Daoy (cell line): ENCODE measurements around the gene CHN2. TPM values are rescaled to one million over a fixed set of nuclear protein-coding genes. Genes with fewer than 3 reads are reported as not detected.
"Not testable (repeated sequence)": the region's sequence is repeated elsewhere in the genome, so short reads cannot be mapped to it uniquely, and the experiment has no call there.

ENCODE experiments used
- DNase-seq: peaks from one replicate; pipeline ENCODE4 v3.0.0-alpha.2; 2015; ENCODE audit warnings: low read depth
- total RNA-seq: library from RNA; depleted of rRNA; stranded (reverse); fragments of >200 nt; shearing (Covaris generic); gene quantifications from 2 replicates; pipeline ENCODE4 v1.2.3, GENCODE V29; 2014

CHN2 gene
- total RNA-seq, 1 experiment from 2014 or later: 19.8 TPM

GRCh38 chr7:29256693-29257002 is 62.1 kb downstream of the CHN2 start:
- DNase-seq: no peak

DNA sequence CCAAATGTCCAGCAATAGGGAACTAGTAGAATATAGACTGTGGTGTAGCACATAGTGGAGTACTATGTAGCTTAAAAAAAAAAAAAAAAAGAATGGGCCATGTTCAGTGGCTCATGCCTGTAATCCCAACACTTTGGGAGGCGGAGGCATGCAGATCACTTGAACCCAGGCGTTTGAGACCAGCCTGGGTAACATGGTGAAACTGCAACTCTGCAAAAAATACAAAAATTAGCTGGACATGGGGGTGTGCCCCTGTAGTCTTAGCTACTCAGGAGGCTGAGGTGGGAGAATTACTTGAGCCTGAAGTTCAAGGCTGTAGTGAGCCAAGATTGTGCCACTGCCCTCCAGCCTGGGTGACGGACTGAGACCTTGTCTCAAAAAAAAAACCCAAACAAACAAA is 64.4 kb downstream of the CHN2 start:
- no peak for DNase-seq

DNA sequence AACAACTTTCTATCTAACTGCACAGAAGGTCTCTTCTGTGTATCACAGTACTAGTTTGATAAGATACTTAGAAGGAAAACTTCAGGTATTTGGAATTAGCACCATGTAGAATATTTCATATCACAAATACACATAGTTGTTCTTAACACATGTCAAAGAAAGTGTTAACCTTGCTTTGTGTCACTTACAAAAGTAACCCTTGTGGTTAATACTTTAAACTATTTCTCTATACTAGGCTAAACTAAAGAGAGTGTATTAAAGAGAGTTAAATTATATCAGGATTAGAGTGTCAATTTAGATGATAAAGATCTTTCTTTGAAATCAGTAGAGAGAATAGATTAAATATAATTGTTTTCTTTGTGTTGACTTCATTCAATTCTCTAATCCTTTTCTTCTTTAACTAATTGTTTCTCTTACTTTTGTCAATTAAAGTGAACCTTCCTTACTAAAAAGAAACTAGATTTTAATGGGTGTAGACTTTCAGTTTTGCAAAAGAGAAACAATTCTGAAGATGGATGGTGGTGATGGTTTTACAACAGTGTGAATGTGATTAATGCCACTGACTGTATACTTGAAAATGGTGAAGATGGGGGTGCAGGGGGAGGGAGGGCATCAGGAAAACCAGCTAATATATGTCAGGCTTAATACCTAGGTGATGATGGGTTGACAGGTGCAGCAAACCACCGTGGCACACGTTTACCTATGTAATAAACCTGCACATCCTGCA is 67.8 kb downstream of the CHN2 start:
- no peak for DNase-seq

DNA sequence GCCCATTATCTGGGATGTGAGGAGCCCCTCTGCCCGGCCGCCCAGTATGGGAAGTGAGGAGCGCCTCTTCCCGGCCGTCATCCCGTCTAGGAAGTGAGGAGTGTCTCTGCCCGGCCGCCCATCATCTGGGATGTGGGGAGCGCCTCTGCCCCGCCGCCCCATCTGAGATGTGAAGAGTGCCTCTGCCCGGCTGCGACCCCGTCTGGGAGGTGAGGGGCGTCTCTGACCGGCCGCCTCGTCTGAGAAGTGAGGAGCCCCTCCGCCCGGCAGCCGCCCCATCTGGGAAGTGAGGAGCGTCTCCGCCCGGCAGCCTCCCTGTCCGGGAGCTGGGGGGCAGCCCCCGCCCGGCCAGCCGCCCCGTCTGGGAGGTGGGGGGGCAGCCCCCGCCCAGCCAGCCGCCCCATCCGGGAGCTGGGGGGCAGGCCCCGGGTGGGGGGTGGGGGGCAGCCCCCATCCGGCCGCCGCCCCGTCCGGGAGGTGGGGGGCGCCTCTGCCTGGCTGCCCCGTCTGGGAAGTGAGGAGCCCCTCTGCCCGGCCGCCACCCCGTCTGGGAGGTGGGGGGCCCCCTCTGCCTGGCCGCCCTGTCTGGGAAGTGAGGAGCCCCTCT is 69.1 kb downstream of the CHN2 start:
- not testable (repeated sequence) for DNase-seq

DNA sequence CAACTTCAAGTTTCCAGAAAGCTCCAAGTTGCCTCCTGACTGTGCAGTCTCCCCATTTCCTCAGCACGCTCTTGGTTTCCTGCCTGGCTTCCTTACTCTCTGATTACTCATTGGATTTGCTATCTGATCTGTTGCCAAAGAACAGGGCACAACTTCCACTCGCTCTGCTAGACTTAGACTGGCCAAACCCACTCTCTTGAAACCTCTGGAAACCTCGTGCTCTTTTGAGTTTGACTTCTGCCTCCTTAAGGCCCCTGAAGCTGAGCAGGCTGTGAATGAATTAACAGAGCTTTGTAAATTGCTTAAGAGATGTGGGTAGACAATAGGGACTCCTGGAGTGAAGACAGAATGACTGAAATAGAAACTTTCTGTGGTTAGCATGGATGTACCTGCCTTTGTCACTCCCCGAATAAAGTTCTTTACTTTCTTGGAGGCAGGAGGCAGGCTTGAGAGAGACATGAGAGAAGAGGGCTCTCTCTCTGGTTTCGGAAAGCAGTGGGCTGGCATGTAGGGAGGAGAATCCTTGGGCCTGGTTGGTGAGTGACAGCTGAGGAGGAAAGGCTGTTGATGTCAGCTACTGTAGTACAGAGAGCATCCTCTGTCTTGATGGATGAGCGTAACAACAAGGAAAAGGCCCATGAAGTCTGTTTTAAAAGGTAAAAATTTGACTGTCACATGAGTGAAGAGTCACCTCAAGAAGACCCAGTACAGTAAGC is 70.8 kb downstream of the CHN2 start:
- peak; percentile 84 for DNase-seq

DNA sequence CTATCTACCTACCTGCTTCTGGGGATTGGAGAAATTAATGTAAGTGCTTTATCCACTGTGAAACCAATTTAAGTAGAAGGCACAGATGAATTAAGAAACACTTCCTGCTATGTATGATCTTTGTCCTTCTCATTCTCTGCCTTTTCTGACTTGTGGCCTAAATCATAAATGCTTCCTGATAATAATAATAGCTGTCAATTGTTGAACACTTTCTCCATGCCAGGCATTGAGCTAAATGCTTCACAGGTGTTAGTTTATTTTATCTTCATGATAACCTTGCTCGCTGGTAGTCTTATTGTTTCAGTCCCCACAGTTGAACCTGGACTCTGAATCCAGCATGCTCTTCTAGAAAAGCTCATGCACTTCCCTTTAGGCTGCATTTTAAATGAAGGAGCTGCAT is 75.4 kb downstream of the CHN2 start:
- DNase-seq: no peak

GRCh38 chr7:29270594-29271318 is 76.2 kb downstream of the CHN2 start:
- peak; percentile 73 for DNase-seq

GRCh38 chr7:29271319-29271658 is 76.7 kb downstream of the CHN2 start:
- DNase-seq: no peak

- DNase-seq: no peak
These were observed 77.5 kb downstream of the CHN2 start for GRCh38 chr7:29272057-29272456.

DNA sequence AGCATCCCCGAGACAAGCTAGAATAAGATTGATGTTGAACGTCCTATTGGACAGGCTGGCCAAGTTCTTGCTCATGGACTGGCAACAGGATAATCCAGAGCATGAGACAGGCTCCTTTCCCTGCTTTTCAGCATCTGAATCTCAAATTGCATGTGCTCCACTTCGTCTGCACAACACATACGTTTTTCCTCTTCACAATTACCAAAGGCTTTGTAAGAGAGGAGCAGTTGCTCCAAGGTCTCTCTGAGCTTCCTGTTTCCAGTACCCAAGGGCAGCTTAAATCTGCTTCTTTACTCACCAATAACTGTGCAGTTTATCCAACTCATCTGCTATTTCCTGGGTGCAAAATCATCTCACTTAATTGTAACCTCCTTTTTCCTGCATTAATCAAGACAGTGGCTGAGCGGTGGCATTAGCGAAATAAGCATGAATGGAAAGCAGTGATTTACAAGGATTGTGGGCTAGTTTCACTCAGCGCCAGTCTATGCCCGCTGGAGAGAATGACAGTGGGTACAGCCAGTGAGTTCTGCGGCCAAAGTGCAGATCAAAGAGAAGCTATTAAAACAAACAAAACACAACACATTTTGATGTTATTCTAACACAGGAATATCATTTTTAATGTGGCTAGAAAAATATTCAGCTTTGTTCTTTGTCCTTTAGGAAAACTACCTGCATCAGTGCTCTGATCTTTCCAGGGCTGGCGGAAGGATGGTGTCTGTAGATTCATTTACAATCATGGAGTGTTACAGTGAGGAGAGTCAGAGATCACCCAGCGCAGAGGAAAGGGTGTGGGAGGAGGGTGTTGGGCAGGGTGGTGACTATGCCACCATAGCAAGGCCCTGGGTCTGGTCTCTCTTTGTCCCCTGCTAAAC is 79.8 kb downstream of the CHN2 start:
- no peak for DNase-seq

GRCh38 chr7:29275018-29275318 is 80.4 kb downstream of the CHN2 start:
- no peak for DNase-seq

- no peak for DNase-seq
These were observed 80.9 kb downstream of the CHN2 start for GRCh38 chr7:29275493-29275892.

- DNase-seq: no peak
These were observed 81.6 kb downstream of the CHN2 start for GRCh38 chr7:29276199-29276598.

DNA sequence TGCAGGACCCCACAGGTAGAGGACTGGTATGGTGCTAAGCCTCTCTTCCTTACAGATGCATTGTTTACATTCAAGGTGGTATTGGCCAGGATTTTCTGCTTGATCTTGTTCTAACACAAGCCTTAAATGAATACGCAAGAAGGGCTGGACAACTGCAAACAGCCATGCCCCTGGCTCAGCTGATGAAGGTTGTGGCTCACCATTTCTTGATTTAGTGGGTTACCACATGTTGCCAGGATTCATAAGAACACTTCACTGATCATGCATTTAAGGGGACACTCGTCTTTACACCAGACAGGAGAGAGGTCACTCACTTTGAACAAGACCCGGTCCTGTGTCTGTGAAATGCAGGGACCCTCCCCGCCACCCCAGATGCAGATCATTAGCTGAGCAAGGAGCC is 82.2 kb downstream of the CHN2 start:
- DNase-seq: no peak

GRCh38 chr7:29277436-29278215 is 83.1 kb downstream of the CHN2 start:
- DNase-seq: no peak

- no peak for DNase-seq
These were observed 83.9 kb downstream of the CHN2 start for GRCh38 chr7:29278337-29279069.

- peak; percentile 63 for DNase-seq
These were observed 87.4 kb downstream of the CHN2 start for GRCh38 chr7:29281782-29282541.

- DNase-seq: no peak
These were observed 88.3 kb downstream of the CHN2 start for GRCh38 chr7:29282819-29283414.
